ENCODE measurements around the gene CACNA1H. TPM values are rescaled to one million over a fixed set of nuclear protein-coding genes. Genes with fewer than 3 reads are reported as not detected.
"Not testable (repeated sequence)": the region's sequence is repeated elsewhere in the genome, so short reads cannot be mapped to it uniquely, and the experiment has no call there.

The CACNA1H gene
- total RNA-seq, 1 experiment from 2014 or later: not detected

DNA sequence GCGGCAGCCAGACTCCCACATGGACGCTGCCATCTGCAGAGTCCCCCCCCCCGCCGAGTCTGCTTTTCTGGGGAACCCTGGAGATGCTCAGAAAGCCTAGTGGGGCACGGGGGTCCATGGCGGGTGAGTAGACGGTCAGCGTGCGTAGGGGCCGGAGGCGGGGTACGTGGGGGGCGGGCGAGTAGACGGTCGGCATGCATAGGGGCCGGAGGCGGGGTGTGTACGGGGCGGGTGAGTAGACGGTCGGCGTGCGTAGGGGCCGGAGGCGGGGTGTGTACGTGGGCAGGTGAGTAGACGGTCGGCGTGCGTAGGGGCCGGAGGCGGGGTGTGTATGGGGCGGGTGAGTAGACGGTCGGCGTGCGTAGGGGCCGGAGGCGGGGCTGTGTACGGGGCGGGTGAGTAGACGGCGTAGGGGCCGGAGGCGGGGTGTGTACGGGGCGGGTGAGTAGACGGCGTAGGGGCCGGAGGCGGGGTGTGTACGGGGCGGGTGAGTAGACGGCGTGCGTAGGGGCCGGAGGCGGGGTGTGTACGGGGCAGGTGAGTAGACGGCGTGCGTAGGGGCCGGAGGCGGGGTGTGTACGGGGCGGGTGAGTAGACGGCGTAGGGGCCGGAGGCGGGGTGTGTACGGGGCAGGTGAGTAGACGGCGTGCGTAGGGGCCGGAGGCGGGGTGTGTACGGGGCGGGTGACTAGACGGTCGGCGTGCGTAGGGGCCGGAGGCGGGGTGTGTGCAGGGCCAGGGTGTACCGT is 32.7 kb downstream of the CACNA1H start:
- not testable (repeated sequence) for DNase-seq (ENCODE audit: low read depth)

DNA sequence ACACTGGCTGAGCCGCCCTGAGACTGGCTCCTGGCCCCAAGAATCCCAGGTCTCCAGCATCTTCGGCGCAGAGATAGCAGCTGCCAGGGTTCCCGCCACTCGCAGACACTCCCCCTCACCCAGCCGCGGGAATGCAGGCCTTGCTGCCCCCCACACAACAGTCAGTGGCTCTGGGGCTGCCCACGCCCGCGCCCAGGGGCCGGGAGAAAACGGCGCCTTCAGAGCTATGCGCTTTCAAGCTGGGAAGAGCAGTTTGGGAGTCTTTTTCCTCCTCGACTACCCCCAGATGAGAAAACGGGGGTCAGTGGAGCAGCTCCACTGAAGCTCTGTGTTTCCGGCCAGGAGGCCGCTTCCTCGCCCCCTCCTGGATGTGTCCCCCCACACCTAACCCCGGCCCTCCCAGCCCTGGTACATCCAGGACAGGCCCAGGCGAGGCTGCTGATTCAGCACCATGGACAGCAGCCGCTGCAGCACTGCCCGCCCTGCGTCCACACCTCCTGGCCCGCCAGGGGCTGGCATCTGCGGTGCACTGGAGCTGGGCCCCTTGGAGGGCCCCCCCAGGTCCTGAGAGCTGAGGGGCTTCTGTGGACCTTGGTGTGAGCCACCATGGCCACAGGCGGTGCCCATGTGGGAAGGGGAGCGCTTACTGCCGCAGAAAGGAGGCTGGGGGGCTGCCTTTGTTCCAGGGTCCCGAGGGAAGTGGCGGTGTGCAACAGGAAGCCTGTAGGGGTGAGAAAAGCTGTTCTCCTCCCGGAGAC is 35.7 kb downstream of the CACNA1H start:
- DNase-seq (ENCODE audit: low read depth): no peak

DNA sequence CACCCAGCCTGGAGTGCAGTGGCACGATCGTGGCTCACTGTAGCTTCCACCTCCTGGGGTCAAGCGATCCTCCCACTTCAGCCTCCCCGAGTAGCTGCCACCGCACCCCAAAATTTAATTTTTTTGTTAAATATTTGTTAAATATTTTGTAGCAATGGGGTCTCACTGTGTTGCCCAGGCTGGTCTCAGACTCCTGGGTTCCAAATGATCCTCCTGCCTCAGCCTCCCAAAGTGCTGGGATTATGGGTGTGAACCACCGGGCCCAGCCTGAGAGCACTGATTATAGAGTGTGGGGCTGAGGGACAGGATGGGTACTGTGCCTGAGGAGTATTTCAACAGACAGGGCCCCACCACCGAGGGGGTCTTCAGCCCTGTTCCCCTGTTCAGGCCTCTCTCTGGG is 36.5 kb downstream of the CACNA1H start:
- no peak for DNase-seq (ENCODE audit: low read depth)

DNA sequence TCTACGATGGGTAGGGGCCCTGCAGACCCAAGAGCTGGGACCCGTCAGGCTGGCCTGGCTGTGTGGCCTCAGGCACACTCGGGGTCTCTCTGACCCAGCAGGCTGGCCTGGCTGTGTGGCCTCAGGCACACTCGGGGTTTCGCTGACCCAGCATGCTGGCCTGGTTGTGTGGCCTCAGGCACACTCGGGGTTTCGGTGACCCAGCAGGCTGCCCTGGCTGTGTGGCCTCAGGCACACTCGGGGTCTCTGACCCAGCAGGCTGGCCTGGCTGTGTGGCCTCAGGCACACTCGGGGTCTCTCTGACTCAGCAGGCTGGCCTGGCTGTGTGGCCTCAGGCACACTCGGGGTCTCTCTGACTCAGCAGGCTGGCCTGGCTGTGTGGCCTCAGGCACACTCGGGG is 37.9 kb downstream of the CACNA1H start:
- DNase-seq (ENCODE audit: low read depth): not testable (repeated sequence)

DNA sequence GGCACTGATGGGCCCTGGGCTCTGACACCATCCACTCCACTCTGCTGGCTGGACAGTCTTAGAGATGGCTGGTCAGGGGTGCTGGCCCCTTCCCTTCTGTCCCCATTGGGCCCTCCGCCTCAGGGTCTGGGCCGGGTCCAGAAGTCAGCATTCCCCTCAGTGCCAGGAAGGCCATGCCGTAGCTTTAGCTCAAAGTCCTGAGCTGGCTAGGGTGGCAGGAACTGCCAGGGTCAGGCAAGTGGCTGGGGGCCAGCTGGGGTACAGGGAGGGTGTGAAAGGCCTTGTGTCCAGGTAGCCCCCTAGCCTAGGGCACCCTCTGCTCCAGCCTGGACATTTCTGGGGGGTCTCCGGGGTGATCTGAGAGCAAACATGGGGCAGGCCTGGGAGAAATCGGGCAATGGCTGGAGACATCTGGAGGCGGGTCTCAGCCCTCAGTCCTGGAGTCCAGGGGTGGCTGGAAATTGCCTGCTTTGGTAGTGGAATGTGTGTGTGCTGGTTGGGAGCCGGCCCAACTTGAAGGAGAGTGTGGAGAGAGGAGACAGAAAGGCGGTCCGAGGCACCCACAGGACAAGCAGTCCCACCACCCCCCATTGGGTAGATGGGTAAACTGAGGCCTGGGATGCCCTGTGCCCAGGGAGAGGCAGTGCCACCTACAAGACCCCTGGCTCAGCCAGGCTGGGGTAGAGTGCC is 39.6 kb downstream of the CACNA1H start:
- DNase-seq (ENCODE audit: low read depth): no peak

DNA sequence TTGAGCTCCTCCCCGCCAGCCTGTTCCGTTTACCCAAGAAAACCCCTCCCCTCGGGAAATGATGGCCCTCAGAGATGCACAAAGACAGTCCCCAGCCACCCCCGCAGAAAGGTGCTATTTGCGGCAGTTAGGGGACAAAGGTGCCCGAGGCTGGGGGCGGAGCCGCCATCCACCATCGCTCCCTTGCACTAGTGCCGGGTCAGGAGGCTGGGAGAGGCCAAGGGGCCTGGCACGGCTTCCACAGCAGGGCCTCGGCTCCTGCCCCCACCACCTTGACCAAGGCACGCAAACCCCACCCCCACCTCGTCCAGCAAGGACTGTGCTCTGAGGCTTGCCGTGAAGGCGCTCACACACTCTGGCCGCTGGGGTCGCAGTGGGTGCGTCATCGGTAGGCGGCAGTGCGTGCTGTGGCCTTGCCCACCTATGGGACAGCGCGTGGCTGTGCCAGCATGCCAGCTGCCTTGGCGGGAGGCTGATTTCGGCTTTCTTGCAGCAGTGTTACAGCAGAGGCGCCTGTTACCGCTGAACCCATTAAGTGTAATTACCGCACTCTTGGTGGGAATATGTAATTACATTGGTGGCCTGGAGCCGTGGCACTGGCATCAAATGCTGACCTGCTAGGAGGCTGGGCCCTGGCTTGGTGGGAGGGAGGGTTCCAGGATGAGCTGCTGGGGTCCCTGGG is 40.4 kb downstream of the CACNA1H start:
- no peak for DNase-seq (ENCODE audit: low read depth)

DNA sequence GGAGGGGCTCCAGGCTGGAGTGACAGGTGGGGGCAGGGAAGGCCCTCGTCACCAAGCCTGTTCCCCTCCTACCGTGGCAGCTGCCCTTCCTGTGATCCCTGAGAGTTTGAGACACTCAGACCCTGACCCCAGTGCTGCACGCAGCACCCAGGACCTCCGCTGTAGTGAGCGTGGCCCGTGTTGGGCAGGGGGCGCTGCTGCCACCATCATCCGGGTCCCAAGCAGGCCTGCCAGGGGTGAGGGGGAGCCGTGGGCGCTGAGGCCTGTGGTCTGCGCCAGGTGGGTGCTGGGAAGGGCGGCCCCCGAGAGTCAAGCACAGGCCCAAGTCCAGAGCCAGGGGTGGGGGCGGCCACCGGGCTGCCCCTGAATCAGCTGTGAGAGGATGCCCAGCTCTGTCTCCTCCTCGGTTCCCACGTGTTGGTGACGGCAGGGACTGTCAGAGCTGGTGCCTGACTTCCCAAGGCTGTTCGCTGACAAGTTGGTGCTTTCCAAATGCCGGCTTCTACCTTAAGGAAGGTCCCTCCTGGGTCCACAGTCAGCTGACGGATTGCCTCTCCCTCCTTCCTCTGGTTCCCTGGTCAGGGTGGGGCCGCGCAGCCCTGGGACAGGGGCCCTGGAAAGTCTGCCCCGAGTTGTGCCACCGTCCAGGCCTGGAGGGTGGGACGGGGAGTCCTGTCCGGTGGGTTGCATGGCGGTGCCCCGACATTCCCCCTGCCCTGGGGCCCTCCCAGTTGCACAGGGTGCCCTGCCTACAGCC is 41.1 kb downstream of the CACNA1H start:
- no peak for DNase-seq (ENCODE audit: low read depth)

DNA sequence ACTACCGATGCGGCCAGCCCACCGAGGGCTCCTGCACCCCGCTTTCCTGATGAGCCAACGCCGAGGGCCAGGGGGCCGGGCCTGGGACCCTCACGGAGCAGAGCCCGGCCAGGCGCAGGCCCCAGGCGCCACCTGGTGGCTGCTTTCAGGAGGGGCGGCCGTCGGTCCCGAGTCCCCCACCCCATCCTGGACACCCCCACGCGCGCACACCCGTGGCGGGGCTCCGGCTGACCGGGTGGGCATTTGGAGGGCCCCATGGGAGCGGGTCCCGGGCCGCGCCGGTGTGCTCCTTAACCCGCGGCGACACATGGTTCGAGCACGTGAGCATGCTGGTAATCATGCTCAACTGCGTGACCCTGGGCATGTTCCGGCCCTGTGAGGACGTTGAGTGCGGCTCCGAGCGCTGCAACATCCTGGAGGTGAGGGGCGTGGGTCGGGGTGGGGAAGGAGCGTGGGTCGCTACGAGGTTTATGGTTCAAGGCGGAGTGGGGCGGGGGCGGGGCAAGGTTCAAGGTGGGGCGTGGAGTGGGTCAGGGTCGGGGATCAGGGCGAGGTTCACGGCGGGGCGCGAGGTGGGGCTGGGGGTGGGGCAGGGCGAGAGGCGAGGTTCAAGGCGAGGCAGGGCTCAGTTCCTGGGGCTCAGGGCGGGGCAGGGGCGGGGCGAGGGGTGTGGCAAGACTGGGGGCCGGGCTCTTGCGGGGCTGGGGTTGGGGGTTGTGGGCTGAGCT is 41.9 kb downstream of the CACNA1H start:
- no peak for DNase-seq (ENCODE audit: low read depth)

DNA sequence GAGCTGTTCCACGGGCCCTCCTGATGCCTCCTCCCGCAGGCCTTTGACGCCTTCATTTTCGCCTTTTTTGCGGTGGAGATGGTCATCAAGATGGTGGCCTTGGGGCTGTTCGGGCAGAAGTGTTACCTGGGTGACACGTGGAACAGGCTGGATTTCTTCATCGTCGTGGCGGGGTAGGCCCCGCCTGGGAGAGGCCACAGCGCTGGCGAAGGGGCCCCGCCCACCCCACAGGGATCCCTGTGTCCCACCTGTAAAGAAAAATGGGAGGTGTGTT is 42.4 kb downstream of the CACNA1H start:
- no peak for DNase-seq (ENCODE audit: low read depth)

DNA sequence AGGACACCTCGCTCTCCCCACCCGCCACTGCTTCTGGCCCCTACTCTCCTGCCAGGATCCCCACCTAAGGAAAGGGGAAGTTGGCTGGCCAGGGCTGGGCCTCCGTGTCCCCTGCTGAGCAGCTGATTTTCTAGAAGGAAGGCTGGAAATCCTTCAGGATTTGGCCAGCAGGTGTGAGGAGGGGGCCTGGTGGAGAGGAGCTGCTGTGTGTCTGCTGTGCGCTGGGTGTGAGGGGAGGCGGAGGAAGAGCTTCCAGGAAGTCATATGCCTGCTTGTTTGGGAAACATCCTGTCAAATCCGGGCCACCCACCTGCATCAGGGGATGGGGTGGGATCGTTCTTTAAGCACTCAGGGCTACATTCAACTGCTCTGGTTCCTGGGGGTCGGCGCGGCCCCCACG is 43.6 kb downstream of the CACNA1H start:
- no peak for DNase-seq (ENCODE audit: low read depth)

DNA sequence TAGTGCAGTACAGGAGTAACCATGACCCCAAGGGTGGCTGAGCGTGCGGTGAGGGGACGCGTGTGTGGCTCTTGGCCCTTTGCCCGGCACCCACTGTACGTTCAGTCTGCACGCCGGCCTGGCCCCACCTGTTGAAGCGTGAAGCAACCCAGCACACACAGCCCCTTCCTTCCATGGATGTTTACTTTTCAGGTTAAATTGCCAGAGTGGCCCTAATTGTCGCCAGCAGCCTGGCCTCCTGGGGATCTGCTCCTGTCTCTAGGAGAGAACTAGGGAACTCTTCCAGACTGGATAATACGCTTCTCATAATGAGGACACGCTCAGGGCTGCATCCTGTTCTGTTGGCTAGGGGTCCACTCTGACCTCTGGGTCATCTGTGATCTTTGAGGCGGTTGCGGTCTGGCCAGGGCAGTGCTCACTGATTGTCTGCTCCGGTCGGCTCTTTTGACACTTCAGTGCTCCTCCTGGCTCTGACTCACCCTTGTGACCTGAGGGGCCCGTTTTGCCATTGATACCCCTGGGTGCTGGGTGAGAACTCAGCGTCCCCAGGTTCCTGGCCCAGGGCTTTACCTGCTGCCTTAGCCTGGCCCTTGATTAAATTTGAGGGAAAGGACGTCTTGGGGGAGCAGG is 44.4 kb downstream of the CACNA1H start:
- DNase-seq (ENCODE audit: low read depth): no peak

DNA sequence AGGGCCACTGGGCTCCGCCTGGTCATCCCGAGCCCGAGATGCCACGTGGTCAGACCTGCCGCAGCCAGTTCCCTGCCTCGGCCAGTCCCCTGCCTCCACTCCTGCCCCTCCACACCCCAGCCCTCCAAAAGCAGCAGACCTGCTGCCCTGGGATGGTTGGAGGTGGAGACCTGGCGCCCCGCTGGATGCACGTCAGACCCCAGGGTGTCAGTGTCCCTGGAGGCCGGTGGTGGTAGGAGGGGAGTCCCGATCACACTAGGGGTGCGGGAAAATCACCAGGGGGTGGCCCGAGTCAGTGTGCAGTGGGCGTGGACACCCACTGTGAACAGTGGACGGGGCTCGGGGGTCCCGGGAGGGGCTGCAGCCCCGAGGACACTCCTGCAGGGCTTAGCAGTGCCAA is 45.3 kb downstream of the CACNA1H start:
- DNase-seq (ENCODE audit: low read depth): no peak

DNA sequence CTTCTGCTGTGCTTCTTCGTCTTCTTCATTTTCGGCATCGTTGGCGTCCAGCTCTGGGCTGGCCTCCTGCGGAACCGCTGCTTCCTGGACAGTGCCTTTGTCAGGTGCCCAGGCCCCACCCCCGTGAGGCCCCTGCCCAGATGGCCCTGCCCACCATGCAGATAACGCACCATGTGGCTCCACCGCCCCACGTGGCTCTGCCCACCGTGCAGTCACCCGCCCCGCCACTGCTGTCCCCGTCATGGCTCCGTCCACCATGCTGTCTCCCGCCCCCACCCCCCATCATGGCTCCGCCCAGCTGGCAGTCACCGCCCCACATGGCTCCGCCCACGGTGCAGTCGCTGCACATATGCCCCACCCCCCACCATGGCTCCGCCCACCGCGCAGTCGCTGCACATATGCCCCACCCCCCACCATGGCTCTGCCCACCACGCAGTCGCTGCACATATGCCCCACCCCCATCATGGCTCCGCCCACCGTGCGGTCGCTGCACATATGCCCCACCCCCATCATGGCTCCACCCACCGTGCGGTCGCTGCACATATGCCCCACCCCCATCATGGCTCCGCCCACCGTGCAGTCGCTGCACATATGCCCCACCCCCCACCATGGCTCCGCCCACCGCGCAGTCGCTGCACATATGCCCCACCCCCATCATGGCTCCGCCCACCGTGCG is 45.9 kb downstream of the CACNA1H start:
- not testable (repeated sequence) for DNase-seq (ENCODE audit: low read depth)

DNA sequence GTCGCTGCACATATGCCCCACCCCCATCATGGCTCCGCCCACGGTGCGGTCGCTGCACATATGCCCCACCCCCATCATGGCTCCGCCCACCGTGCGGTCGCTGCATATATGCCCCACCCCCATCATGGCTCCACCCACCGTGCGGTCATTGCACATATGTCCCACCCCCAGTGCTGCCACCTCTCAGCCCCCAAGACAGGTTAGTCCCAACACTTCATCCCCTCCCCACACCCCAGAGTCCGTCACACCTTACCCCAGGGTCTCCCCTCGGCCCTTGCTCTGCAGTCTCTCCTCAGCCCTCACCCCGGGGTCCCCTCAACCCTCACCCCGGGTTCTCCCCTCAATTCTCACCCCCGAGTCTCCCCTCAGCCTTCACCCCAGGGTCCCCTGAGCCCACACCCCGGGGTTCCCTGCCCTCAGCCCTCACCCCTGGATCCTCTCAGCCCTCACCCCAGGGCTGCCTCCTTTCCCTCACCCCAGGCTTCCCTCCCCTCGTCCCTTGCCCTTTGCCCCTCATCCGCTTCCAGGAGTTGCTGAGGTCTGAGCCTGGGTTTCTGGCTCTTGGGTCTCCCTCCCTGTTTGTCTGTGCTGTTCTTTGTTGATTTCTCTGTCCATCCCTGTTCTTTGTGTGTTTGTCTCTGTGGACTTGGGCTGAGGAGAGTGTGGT is 46.6 kb downstream of the CACNA1H start:
- DNase-seq (ENCODE audit: low read depth): no peak

DNA sequence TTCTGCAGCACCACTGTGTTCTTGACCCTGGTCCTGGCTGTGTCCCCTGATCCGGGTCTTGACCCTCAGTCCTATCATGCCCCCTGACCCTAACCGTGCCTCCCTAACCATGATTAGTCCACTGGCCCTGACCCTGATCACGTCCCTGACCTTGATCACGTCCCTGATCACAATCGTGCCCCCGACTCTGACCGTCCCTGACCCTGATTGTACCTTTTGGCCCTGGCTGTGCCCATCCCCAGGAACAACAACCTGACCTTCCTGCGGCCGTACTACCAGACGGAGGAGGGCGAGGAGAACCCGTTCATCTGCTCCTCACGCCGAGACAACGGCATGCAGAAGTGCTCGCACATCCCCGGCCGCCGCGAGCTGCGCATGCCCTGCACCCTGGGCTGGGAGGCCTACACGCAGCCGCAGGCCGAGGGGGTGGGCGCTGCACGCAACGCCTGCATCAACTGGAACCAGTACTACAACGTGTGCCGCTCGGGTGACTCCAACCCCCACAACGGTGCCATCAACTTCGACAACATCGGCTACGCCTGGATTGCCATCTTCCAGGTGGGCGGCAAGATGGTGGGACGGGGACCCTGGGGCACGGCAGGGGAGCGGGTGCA is 47.2 kb downstream of the CACNA1H start:
- DNase-seq (ENCODE audit: low read depth): no peak

DNA sequence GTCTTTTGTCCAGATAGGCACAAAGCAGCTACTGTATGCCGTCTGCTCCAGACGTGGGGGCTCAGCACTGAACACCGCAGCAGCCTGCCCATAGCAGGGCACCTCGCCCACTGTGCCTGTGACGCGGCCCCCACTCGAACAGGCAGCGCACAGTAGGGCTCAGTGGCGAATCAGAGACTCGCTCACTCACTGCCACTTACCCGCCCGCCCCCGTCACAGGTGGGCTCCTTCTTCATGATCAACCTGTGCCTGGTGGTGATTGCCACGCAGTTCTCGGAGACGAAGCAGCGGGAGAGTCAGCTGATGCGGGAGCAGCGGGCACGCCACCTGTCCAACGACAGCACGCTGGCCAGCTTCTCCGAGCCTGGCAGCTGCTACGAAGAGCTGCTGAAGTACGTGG is 48.5 kb downstream of the CACNA1H start:
- DNase-seq (ENCODE audit: low read depth): no peak

DNA sequence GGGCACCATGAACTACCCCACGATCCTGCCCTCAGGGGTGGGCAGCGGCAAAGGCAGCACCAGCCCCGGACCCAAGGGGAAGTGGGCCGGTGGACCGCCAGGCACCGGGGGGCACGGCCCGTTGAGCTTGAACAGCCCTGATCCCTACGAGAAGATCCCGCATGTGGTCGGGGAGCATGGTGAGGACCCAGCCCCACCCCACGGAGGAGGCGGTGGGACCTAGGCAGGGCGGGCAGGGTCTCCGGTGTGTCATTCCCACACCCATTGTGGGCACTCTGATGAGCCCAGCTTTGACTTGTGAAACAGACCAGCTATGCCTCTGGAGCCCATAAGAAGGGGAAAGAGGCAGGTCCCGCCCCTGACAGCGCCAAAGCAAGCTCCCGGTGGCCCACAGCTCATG is 49.4 kb downstream of the CACNA1H start:
- DNase-seq (ENCODE audit: low read depth): no peak

DNA sequence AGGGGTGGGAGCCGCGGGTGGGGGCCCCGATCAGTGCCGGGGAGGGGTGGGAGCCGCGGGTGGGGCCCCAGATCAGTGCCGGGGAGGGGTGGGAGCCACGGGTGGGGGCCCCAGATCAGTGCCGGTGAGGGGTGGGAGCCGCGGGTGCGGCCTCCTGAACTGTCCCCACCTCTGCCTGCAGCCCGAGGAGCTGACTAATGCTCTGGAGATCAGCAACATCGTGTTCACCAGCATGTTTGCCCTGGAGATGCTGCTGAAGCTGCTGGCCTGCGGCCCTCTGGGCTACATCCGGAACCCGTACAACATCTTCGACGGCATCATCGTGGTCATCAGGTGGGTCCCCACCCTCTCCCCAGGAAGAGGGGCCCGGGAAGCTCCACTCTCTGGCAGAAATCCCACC is 52.0 kb downstream of the CACNA1H start:
- no peak for DNase-seq (ENCODE audit: low read depth)

DNA sequence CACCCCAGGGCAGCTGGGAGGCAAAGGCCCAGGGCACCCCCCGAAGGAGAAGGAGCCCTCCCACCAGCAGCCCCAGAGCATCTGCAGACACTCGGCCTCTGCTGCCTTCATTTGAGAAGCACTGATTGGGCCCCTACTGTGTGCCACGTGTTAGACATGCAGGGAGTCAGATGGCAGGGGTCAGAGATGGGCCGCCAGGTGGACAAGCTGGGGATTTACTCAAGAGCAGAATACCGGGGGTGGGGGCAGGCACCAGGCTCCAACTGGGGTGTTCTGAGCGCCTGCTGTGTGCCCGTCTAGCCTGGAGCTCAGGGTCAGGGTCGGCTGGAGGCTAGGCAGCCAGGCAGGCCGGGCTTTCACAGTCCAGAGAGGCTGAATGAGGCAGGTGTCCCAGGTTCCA is 53.4 kb downstream of the CACNA1H start:
- no peak for DNase-seq (ENCODE audit: low read depth)

Measured in HT1080 (cell line).